Measurements from ENCODE around the gene BUD13.

The BUD13 gene

DNA sequence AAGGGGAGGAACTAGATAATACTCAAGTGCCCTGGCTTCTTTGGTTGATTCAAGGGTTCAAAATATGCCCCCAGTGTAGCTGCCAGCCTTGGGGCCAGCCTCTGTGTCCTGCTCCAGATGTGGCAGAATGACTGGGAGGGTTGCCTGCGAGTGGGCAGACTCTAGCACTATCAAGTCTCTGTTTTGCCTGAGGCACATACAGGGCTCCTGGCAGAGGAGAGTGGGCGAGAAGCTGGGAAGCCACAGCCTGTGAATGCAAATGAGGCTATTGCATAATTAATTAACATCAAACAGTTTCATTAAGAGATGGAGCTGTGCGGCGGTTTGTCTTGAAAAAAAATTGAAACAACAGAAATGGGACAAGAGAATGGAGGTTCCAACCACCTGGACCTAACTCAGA lies 50.8 kb downstream of the BUD13 start:
- Histone ChIP-seq H3K27me3 (peaks cover 37% of the 10 kb centered on the region), H3K9me3 (no peaks in the 10 kb centered on the region), H3K4me1 (ENCODE audit: control insufficient read depth in 1 of 2, insufficient read depth in 1 of 2, low read depth in 1 of 2, low read length in 1 of 2) (no peaks in the 10 kb centered on the region), H3K27ac (no peak overlapping the region), H3K36me3 (no peaks in the 10 kb centered on the region), H3K4me3 (ENCODE audit: low read depth in 1 of 2, low read length in 1 of 2) (no peak overlapping the region)
- TF ChIP-seq, protein P1, sequence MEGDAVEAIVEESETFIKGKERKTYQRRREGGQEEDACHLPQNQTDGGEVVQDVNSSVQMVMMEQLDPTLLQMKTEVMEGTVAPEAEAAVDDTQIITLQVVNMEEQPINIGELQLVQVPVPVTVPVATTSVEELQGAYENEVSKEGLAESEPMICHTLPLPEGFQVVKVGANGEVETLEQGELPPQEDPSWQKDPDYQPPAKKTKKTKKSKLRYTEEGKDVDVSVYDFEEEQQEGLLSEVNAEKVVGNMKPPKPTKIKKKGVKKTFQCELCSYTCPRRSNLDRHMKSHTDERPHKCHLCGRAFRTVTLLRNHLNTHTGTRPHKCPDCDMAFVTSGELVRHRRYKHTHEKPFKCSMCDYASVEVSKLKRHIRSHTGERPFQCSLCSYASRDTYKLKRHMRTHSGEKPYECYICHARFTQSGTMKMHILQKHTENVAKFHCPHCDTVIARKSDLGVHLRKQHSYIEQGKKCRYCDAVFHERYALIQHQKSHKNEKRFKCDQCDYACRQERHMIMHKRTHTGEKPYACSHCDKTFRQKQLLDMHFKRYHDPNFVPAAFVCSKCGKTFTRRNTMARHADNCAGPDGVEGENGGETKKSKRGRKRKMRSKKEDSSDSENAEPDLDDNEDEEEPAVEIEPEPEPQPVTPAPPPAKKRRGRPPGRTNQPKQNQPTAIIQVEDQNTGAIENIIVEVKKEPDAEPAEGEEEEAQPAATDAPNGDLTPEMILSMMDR (IDR thresholded peaks at IDR 0.05) = no peak

DNA sequence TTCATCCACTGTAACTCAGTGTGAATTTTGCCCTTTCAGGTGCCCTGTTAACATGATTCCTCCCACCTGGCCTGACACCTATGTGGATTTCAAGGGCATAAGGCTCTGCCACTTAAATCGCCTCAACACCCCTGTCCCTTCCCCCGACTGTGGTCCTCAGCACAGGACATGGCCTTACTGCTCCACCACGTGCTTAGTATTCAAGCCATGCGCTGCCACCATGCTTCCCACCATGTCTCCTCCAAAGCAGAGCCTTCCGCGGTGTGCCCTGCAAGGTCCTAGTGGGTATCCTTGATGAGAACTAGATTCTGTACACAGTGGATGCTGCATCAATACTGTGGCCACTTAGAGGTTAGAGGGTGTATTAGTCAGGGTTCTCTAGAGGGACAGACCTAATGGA lies 51.9 kb downstream of the BUD13 start:
- Histone ChIP-seq H3K9me3 (no peaks in the 10 kb centered on the region), H3K4me3 (ENCODE audit: low read depth in 1 of 2, low read length in 1 of 2) (no peak overlapping the region), H3K27me3 (peaks cover 32% of the 10 kb centered on the region), H3K4me1 (ENCODE audit: control insufficient read depth in 1 of 2, insufficient read depth in 1 of 2, low read depth in 1 of 2, low read length in 1 of 2) (no peaks in the 10 kb centered on the region), H3K36me3 (no peaks in the 10 kb centered on the region), H3K27ac (no peak overlapping the region)
- TF ChIP-seq, protein P1 (IDR thresholded peaks at IDR 0.05) = no peak

DNA sequence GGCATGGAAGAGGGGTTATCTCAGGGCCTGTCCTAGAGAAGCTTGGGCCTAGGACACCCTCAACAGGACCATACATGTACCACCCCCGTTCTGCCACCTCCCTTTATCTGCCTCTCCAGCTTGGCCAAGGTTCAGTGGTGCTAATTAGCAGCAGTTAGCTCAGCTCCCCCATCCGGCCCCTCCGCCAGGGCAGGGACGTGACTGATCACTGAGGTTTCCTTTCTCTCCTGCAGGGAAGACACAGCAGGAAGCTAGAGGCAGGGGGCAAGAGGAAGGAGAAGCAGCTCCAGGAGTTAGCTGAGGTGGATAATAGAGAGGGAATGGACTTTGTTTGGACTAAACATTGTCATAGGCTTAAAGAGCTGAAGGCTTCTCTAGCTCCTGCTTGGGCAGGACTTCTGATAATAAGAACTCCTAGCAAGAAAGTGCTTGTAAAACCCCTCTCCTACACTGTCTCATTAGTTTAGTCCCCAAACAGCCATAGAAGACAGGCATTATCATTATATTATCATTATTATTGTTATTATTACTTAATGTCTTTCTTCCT lies 53.8 kb downstream of the BUD13 start:
- no peak overlapping the region for H3K27ac ChIP-seq
- H3K27me3 ChIP-seq = peaks cover 15% of the 10 kb centered on the region
- TF ChIP-seq, protein P1 (IDR thresholded peaks at IDR 0.05) = no peak
- H3K36me3 ChIP-seq = no peaks in the 10 kb centered on the region
- no peaks in the 10 kb centered on the region for H3K9me3 ChIP-seq
- H3K4me3 ChIP-seq (ENCODE audit: low read depth in 1 of 2, low read length in 1 of 2) = no peak overlapping the region
- no peaks in the 10 kb centered on the region for H3K4me1 ChIP-seq (ENCODE audit: control insufficient read depth in 1 of 2, insufficient read depth in 1 of 2, low read depth in 1 of 2, low read length in 1 of 2)

DNA sequence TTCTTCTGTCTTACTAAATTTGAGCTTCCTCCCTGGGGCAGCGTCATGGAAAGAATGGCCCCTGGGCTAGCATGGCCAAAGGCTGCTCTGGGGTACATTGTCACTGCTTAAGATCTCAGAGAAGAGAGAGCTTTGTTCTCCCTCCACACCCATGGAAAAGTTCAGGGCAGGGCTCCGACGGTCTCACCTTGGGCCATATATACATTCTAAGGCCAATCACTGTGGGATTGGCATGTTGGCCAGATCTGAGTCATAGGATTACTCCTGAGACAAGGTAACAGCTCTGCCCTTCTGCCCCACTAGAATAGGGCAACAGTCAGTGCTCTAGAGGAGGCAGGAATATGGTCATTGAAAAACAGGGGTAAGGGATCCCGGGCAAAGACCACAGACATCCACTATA lies 56.2 kb downstream of the BUD13 start:
- no peaks in the 10 kb centered on the region for H3K36me3 ChIP-seq
- H3K4me3 ChIP-seq (ENCODE audit: low read depth in 1 of 2, low read length in 1 of 2) = no peak overlapping the region
- H3K27ac ChIP-seq = no peak overlapping the region
- no peaks in the 10 kb centered on the region for H3K9me3 ChIP-seq
- TF ChIP-seq, protein P1 (IDR thresholded peaks at IDR 0.05) = no peak
- H3K27me3 ChIP-seq = no peaks in the 10 kb centered on the region
- H3K4me1 ChIP-seq (ENCODE audit: control insufficient read depth in 1 of 2, insufficient read depth in 1 of 2, low read depth in 1 of 2, low read length in 1 of 2) = no peaks in the 10 kb centered on the region

DNA sequence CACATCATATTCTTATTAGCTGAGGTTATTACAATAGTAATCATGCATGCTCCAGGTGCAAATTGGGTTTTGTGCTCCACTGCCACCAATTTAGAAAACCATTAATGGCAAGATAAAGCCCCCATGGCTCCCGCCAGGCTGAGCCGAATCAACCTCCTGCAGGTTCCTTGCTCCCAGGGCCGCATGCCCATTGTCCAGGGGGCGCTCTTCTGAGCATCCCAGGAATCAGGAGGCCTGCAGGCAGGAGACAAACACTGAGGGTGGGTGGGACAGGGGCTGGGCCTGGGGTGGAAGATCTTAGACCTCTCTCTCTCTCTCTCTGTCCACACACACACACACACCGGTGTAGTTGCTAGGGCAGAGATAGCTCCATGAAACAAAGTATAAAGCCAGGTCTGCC lies 57.4 kb downstream of the BUD13 start:
- Histone ChIP-seq H3K9me3 (no peaks in the 10 kb centered on the region), H3K36me3 (no peaks in the 10 kb centered on the region), H3K27me3 (peaks cover 5% of the 10 kb centered on the region), H3K27ac (no peak overlapping the region), H3K4me3 (ENCODE audit: low read depth in 1 of 2, low read length in 1 of 2) (no peak overlapping the region), H3K4me1 (ENCODE audit: control insufficient read depth in 1 of 2, insufficient read depth in 1 of 2, low read depth in 1 of 2, low read length in 1 of 2) (no peaks in the 10 kb centered on the region)
- TF ChIP-seq, protein P1 (IDR thresholded peaks at IDR 0.05) = no peak

DNA sequence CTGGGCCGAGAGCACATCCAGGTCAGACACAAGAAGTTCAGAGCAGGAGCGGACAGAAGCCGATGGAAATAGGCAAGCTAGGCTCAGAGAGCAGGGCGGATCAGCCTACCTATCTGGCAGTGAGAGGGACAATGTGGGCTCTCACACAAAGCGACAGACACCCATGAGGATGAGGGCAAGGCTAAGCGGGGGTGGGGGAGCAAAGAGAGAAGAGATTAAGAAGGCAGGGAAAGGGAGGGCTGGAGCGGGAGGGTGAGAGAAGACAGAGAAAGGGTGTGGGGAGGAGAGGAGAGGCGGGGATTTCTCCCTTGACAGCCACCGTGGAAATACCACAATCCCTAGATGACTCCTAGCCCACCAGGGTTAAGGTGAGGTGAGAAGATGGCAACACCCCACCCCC lies 57.9 kb downstream of the BUD13 start:
- TF ChIP-seq, protein P1 (IDR thresholded peaks at IDR 0.05) = no peak
- Histone ChIP-seq H3K27me3 (peaks cover 10% of the 10 kb centered on the region), H3K4me3 (ENCODE audit: low read depth in 1 of 2, low read length in 1 of 2) (no peak overlapping the region), H3K36me3 (no peaks in the 10 kb centered on the region), H3K9me3 (no peaks in the 10 kb centered on the region), H3K27ac (no peak overlapping the region), H3K4me1 (ENCODE audit: control insufficient read depth in 1 of 2, insufficient read depth in 1 of 2, low read depth in 1 of 2, low read length in 1 of 2) (no peaks in the 10 kb centered on the region)

Data from neutrophil (primary cell).